Right ventricle myocardium superior (tissue), 1 donor: ENCODE data around the gene SUPT3H. TPM values are rescaled to one million over a fixed set of nuclear protein-coding genes. Genes with fewer than 3 reads are reported as not detected.

Experiments
- ATAC-seq: fragments of 200-7000 bp; cut with Tn5 transposase; one replicate; pipeline ENCODE4 v1.9.1; 2020; ENCODE audit warnings: mild to moderate bottlenecking; ENCODE audit not compliant: poor library complexity
- DNase-seq: peaks from one replicate; pipeline ENCODE4 v3.0.0-alpha.2; 2020
- intact Hi-C: fragments of 100-400 bp; cut with DNase I; formaldehyde crosslinking; loops from one replicate; pipeline ENCODE4 v1.11.2; 2022
- total RNA-seq: library from RNA; stranded (reverse); fragmentation: NEBNext Ultra II Directional; extraction: Animal tissue kit (Norgen Biotek cat#: 25700); gene quantifications from one replicate; pipeline ENCODE4 v1.2.1, GENCODE V29; 2021
- donor health status: DM: no; HTN: yes; CAD: no; lungs with severe emphysema.

Gene SUPT3H
- total RNA-seq, 1 donor from 2014 or later = 3.4 TPM

- intact Hi-C loops = no loop called here
- no peak for ATAC-seq
- no peak for DNase-seq
Measured at GRCh38 chr6:44856479-44856878, 521.3 kb downstream of the SUPT3H start.

- intact Hi-C loops = no loop called here
- ATAC-seq (peak; percentile 51), DNase-seq (no peak)
Measured at GRCh38 chr6:44855562-44856411, 521.9 kb downstream of the SUPT3H start.

- intact Hi-C loops = no loop called here
- ATAC-seq (no peak), DNase-seq (no peak)
Measured at GRCh38 chr6:44854712-44855443, 522.9 kb downstream of the SUPT3H start.

- ATAC-seq (peak; percentile 55), DNase-seq (no peak)
- intact Hi-C loops = no loop called here
Measured at GRCh38 chr6:44851176-44851575, 526.6 kb downstream of the SUPT3H start.

- DNase-seq = no peak
- intact Hi-C loops = no loop called here
- ATAC-seq = no peak
Measured at GRCh38 chr6:44850312-44850711, 527.4 kb downstream of the SUPT3H start.

GRCh38 chr6:44849806-44850205 is 527.9 kb downstream of the SUPT3H start:
- DNase-seq (no peak), ATAC-seq (no peak)
- intact Hi-C loops = no loop called here

- intact Hi-C loops = no loop called here
- DNase-seq = no peak
- ATAC-seq = no peak
Measured at GRCh38 chr6:44843734-44844133, 534.0 kb downstream of the SUPT3H start.

GRCh38 chr6:44842616-44843015 is 535.1 kb downstream of the SUPT3H start:
- intact Hi-C loops = no loop called here
- DNase-seq = no peak
- no peak for ATAC-seq

- no peak for ATAC-seq
- intact Hi-C loops = no loop called here
- DNase-seq = no peak
Measured at GRCh38 chr6:44841829-44842228, 535.9 kb downstream of the SUPT3H start.

GRCh38 chr6:44837741-44838140 is 540.0 kb downstream of the SUPT3H start:
- DNase-seq (no peak), ATAC-seq (no peak)
- intact Hi-C loops = no loop called here

- ATAC-seq (no peak), DNase-seq (no peak)
- intact Hi-C loops = no loop called here
Measured at GRCh38 chr6:44837255-44837654, 540.5 kb downstream of the SUPT3H start.

GRCh38 chr6:44833248-44833647 is 544.5 kb downstream of the SUPT3H start:
- DNase-seq = no peak
- ATAC-seq = no peak
- intact Hi-C loops = no loop called here

- DNase-seq (no peak), ATAC-seq (no peak)
- intact Hi-C loops = no loop called here
Measured at GRCh38 chr6:44831002-44831610, 546.6 kb downstream of the SUPT3H start.

- no peak for DNase-seq
- intact Hi-C loops = no loop called here
- ATAC-seq = no peak
Measured at GRCh38 chr6:44829836-44830235, 547.9 kb downstream of the SUPT3H start.

- ATAC-seq (no peak), DNase-seq (no peak)
- intact Hi-C loops = no loop called here
Measured at GRCh38 chr6:44828780-44829179, 549.0 kb downstream of the SUPT3H start.

GRCh38 chr6:44826025-44826676 is 551.6 kb downstream of the SUPT3H start:
- intact Hi-C loops = no loop called here
- no peak for DNase-seq
- ATAC-seq = no peak

GRCh38 chr6:44825273-44825672 is 552.5 kb downstream of the SUPT3H start:
- ATAC-seq = no peak
- intact Hi-C loops = no loop called here
- DNase-seq = no peak

GRCh38 chr6:44824567-44824966 is 553.2 kb downstream of the SUPT3H start:
- DNase-seq (no peak), ATAC-seq (no peak)
- intact Hi-C loops = no loop called here

GRCh38 chr6:44820759-44821158 is 557.0 kb downstream of the SUPT3H start:
- no peak for DNase-seq
- no peak for ATAC-seq

More at GRCh38 chr6:44820759-44821158, 557.0 kb downstream of the SUPT3H start:
- intact Hi-C loops = no loop called here
